CD4-positive, alpha-beta T cell treated with Interleukin-17A for 1 hour (primary cell): ENCODE data around the gene DPYSL4.

Experiments used
- DNase-seq: peaks from one replicate; pipeline ENCODE4 v3.0.0-alpha.2; 2020

DPYSL4 gene

GRCh38 chr10:132186488-132187429 lies at the start of gene DPYSL4:
Gene DPYSL4, plus strand, starts transcription at chr10:132186948. Its CDS starts 116 bp downstream, at chr10:132187064.
- DNase-seq = no peak

GRCh38 chr10:132137111-132138072 lies 49.4 kb upstream of the DPYSL4 start:
- no peak for DNase-seq

GRCh38 chr10:132138133-132138532 lies 48.6 kb upstream of the DPYSL4 start:
- no peak for DNase-seq

GRCh38 chr10:132138596-132138995 lies 48.2 kb upstream of the DPYSL4 start:
- DNase-seq = no peak

GRCh38 chr10:132139526-132139925 lies 47.2 kb upstream of the DPYSL4 start:
- no peak for DNase-seq

GRCh38 chr10:132140167-132140925 lies 46.4 kb upstream of the DPYSL4 start:
- DNase-seq = no peak

- no peak for DNase-seq
These were observed 45.7 kb upstream of the DPYSL4 start for GRCh38 chr10:132141076-132141475.

- DNase-seq = no peak
These were observed 45.0 kb upstream of the DPYSL4 start for GRCh38 chr10:132141526-132142395.

- DNase-seq = peak; percentile 44
These were observed 44.2 kb upstream of the DPYSL4 start for GRCh38 chr10:132142396-132143161.

GRCh38 chr10:132143162-132143561 lies 43.6 kb upstream of the DPYSL4 start:
- DNase-seq = no peak

GRCh38 chr10:132144086-132144485 lies 42.7 kb upstream of the DPYSL4 start:
- no peak for DNase-seq

GRCh38 chr10:132145002-132145401 lies 41.7 kb upstream of the DPYSL4 start:
- DNase-seq = no peak

GRCh38 chr10:132145521-132146185 lies 41.1 kb upstream of the DPYSL4 start:
- no peak for DNase-seq

- no peak for DNase-seq
These were observed 40.5 kb upstream of the DPYSL4 start for GRCh38 chr10:132146271-132146671.

GRCh38 chr10:132146941-132147915 lies 39.5 kb upstream of the DPYSL4 start:
- no peak for DNase-seq

- DNase-seq = no peak
These were observed 38.2 kb upstream of the DPYSL4 start for GRCh38 chr10:132148261-132149251.

GRCh38 chr10:132149271-132149670 lies 37.5 kb upstream of the DPYSL4 start:
- DNase-seq = no peak

- DNase-seq = no peak
These were observed 36.8 kb upstream of the DPYSL4 start for GRCh38 chr10:132149917-132150316.
